Gastrocnemius medialis (tissue), 4 donors: ENCODE results near the gene CASP3.

Source experiments
- CTCF ChIP-seq, 5 experiments: fragments of 450-650 bp in 3 of 5; fragments of 200-600 bp in 2 of 5; sonication (generic) in 2 of 5; IDR thresholded peaks in 4 of 5; conservative IDR thresholded peaks in 1 of 5; 1 replicate in 4 of 5; 2 replicates in 1 of 5; pipeline ENCODE4 v1.5.1; 2016 to 2019; ENCODE audit warnings: antibody characterized with exemption in 5 of 5, mild to moderate bottlenecking in 3 of 5, moderate library complexity in 3 of 5
- POLR2A ChIP-seq, 2 donors: fragments of 450-650 bp; IDR thresholded peaks; one replicate each; pipeline ENCODE4 v1.6.1; 2017; ENCODE audit warnings: antibody characterized with exemption in 2 of 2, mild to moderate bottlenecking in 2 of 2, moderate library complexity in 2 of 2

GRCh38 chr4:184595430-184595829 is 53.8 kb downstream of the CASP3 start:
- TF ChIP-seq CTCF (IDR thresholded peaks at IDR 0.05 in 4 of 5, conservative IDR thresholded peaks at IDR 0.05 in 1 of 5) (no peak), POLR2A (IDR thresholded peaks at IDR 0.05) (no peak)
